Measurements from ENCODE around the gene TERC.

TERC gene

GRCh38 chr3:169759256-169759655 is 5.6 kb downstream of the TERC start:
- no peak for TF ChIP-seq POLR2AphosphoS5 (IDR thresholded peaks at IDR 0.05; ENCODE audit: low read depth, low read length)
- no peak for TF ChIP-seq REST (IDR thresholded peaks at IDR 0.05; ENCODE audit: insufficient read depth in 1 of 2, low read depth in 2 of 2, low read length in 2 of 2)
- no peak for TF ChIP-seq FOXP2 (optimal IDR thresholded peaks at IDR 0.05; ENCODE audit: borderline replicate concordance, extremely low read depth, extremely low read length, insufficient read depth)
- TF ChIP-seq TAF1 (IDR thresholded peaks at IDR 0.05; ENCODE audit: borderline replicate concordance, insufficient read depth, low read length), result no peak
- TF ChIP-seq SIN3A (IDR thresholded peaks at IDR 0.05; ENCODE audit: borderline replicate concordance, insufficient read depth, low read length), result no peak

- TF ChIP-seq FOXP2 (optimal IDR thresholded peaks at IDR 0.05; ENCODE audit: borderline replicate concordance, extremely low read depth, extremely low read length, insufficient read depth) (no peak), POLR2AphosphoS5 (IDR thresholded peaks at IDR 0.05; ENCODE audit: low read depth, low read length) (no peak), SIN3A (IDR thresholded peaks at IDR 0.05; ENCODE audit: borderline replicate concordance, insufficient read depth, low read length) (no peak), REST (IDR thresholded peaks at IDR 0.05; ENCODE audit: insufficient read depth in 1 of 2, low read depth in 2 of 2, low read length in 2 of 2) (no peak), TAF1 (IDR thresholded peaks at IDR 0.05; ENCODE audit: borderline replicate concordance, insufficient read depth, low read length) (no peak)
These were observed 6.4 kb downstream of the TERC start for GRCh38 chr3:169758359-169758994.

GRCh38 chr3:169755488-169755887 is 9.4 kb downstream of the TERC start:
- no peak for TF ChIP-seq SIN3A (IDR thresholded peaks at IDR 0.05; ENCODE audit: borderline replicate concordance, insufficient read depth, low read length)
- no peak for TF ChIP-seq POLR2AphosphoS5 (IDR thresholded peaks at IDR 0.05; ENCODE audit: low read depth, low read length)
- no peak for TF ChIP-seq TAF1 (IDR thresholded peaks at IDR 0.05; ENCODE audit: borderline replicate concordance, insufficient read depth, low read length)
- TF ChIP-seq REST (IDR thresholded peaks at IDR 0.05; ENCODE audit: insufficient read depth in 1 of 2, low read depth in 2 of 2, low read length in 2 of 2), result no peak
- no peak for TF ChIP-seq FOXP2 (optimal IDR thresholded peaks at IDR 0.05; ENCODE audit: borderline replicate concordance, extremely low read depth, extremely low read length, insufficient read depth)

GRCh38 chr3:169754711-169755110 is 10.1 kb downstream of the TERC start:
- TF ChIP-seq FOXP2 (optimal IDR thresholded peaks at IDR 0.05; ENCODE audit: borderline replicate concordance, extremely low read depth, extremely low read length, insufficient read depth) (no peak), TAF1 (IDR thresholded peaks at IDR 0.05; ENCODE audit: borderline replicate concordance, insufficient read depth, low read length) (no peak), POLR2AphosphoS5 (IDR thresholded peaks at IDR 0.05; ENCODE audit: low read depth, low read length) (no peak), REST (IDR thresholded peaks at IDR 0.05; ENCODE audit: insufficient read depth in 1 of 2, low read depth in 2 of 2, low read length in 2 of 2) (no peak), SIN3A (IDR thresholded peaks at IDR 0.05; ENCODE audit: borderline replicate concordance, insufficient read depth, low read length) (no peak)

Measured in PFSK-1 (cell line).